ENCODE results near the gene SCGB1A1.

SCGB1A1 gene

GRCh38 chr11:62450543-62451240, 31.9 kb downstream of the SCGB1A1 start:
- DNase-seq (ENCODE audit: low read depth) = no peak

- DNase-seq (ENCODE audit: low read depth) = no peak
Measured at GRCh38 chr11:62451241-62451621, 32.4 kb downstream of the SCGB1A1 start.

- no peak for DNase-seq (ENCODE audit: low read depth)
Measured at GRCh38 chr11:62452261-62452660, 33.4 kb downstream of the SCGB1A1 start.

- DNase-seq (ENCODE audit: low read depth) = no peak
Measured at GRCh38 chr11:62452839-62453468, 34.1 kb downstream of the SCGB1A1 start.

- no peak for DNase-seq (ENCODE audit: low read depth)
Measured at GRCh38 chr11:62456630-62457029, 37.8 kb downstream of the SCGB1A1 start.

- no peak for DNase-seq (ENCODE audit: low read depth)
Measured at GRCh38 chr11:62457478-62457877, 38.6 kb downstream of the SCGB1A1 start.

- DNase-seq (ENCODE audit: low read depth) = no peak
Measured at GRCh38 chr11:62458212-62459002, 39.6 kb downstream of the SCGB1A1 start.

- no peak for DNase-seq (ENCODE audit: low read depth)
Measured at GRCh38 chr11:62459080-62459479, 40.2 kb downstream of the SCGB1A1 start.

GRCh38 chr11:62461740-62462507, 43.1 kb downstream of the SCGB1A1 start:
- DNase-seq (ENCODE audit: low read depth) = no peak

GRCh38 chr11:62462508-62462892, 43.7 kb downstream of the SCGB1A1 start:
- no peak for DNase-seq (ENCODE audit: low read depth)

GRCh38 chr11:62463121-62463542, 44.3 kb downstream of the SCGB1A1 start:
- DNase-seq (ENCODE audit: low read depth) = no peak

- no peak for DNase-seq (ENCODE audit: low read depth)
Measured at GRCh38 chr11:62464655-62465054, 45.8 kb downstream of the SCGB1A1 start.

GRCh38 chr11:62466444-62466843, 47.6 kb downstream of the SCGB1A1 start:
- DNase-seq (ENCODE audit: low read depth) = no peak

GRCh38 chr11:62468577-62468976, 49.7 kb downstream of the SCGB1A1 start:
- DNase-seq (ENCODE audit: low read depth) = no peak

- DNase-seq (ENCODE audit: low read depth) = no peak
Measured at GRCh38 chr11:62471603-62472002, 52.8 kb downstream of the SCGB1A1 start.

- no peak for DNase-seq (ENCODE audit: low read depth)
Measured at GRCh38 chr11:62472063-62472884, 53.4 kb downstream of the SCGB1A1 start.

All from activated gamma-delta T cell treated with anti-CD3 and anti-CD28 coated beads, Interleukin-2, amount 50 U/mL, for 16 hours (primary cell).